GM21423 (cell line): ENCODE measurements around the gene PIK3AP1.

Experiments
- ATAC-seq: cut with Tn5 transposase; IDR thresholded peaks from one replicate; pipeline ENCODE4 v1.9.1; 2021; ENCODE audit warnings: mild to moderate bottlenecking, moderate library complexity; ENCODE audit not compliant: unreplicated experiment

The PIK3AP1 gene

DNA sequence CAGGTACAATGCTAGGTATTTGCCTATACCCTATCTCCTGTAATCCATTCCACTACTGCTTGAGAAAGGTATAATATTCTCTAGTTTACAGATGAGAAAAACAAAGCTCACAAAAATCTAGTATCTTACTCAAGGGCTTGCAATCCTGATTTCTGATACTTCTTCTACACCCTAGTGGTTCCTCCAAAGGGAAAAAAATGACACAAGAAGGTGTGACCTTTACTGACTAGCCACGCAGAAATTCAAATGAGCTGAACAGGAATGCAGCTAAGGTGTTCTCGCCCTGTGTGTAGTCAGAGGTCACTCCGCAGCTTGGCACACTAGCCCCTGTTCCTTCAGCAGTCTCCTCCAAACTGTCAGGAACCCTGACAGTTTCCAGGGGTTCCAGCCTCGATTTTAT lies 74.0 kb downstream of the PIK3AP1 start:
- no peak for ATAC-seq

DNA sequence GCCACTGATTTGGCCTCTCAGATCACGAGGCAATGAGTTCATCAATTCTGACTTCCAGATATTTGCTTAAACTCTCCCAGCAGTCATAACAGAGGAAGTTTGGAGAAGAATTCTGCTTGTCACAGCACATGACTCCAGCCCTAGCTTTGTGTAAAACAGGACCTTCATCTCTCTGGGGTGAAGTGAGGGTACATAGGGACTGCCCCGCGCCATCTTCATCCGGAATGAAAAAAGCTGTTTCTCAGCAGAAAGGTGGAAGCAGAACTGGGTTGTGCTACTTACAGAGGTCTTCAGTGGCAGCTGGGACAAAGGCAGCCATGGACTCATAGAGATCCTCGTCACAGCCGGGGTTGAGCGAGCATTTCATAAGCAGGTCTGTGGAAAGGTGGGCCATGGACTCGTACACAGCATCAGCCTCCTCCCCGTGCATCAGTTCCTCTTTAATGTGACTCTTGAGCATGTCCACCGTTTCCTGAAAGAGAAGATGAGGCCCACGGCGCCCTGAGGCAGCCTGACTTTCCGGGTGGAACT lies 75.1 kb downstream of the PIK3AP1 start:
- ATAC-seq = peak; percentile 54

DNA sequence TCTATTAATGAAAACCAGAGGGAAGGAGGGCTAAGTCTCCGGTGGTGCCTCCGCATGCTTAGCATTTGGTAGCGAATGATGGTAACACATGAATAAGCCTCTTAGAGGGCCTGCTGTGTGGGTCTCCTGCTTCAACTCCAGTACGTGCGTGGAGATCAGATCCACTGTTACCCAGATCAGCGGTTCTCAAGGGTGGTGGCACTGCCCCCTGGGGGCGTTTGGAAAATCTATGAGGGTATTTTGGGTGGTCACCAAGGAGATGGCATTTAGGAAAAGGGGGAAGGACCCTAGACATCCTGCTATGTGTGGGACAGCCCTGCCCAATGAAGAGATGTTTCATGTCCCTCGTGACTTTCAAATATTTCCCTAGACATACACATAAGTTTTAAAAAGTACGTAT lies 76.4 kb downstream of the PIK3AP1 start:
- ATAC-seq = no peak

DNA sequence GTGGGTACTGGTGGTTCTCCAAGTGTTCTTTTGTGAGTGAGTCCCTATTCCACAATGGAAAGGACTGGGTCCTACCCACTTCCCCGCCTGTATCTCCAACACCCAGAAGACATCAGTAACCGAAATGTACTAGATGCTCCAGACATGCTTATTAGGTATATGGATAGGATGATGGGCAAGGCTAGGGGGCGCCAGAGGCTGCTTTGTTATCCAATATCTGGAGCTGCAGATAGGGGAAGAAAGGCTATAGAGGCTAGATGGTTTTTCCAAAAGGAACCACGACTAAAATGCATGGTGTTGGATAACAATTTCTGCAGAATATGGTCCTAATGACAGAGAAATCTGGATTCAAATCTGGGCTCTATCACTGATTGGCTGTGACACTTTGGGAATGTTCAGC lies 77.3 kb downstream of the PIK3AP1 start:
- no peak for ATAC-seq

DNA sequence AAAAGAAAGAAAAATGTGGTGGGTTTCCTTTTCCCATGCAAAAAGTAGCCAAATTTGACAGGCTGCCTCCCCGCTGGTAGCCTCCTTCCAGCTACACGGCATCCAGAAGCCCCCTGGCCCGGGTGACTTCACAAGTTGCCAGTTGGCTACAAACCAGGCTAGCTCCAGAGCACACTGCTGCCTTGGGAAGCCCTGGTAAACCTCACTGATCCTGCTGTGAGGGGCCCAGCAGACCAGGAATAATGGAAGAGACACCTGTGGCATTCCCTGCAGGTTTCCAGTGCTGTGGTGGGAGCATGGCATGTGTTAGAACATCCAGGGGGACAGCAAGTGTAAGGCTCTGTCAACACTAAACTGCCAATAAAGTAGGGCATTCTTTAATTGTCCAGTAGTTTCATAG lies 77.8 kb downstream of the PIK3AP1 start:
- no peak for ATAC-seq

DNA sequence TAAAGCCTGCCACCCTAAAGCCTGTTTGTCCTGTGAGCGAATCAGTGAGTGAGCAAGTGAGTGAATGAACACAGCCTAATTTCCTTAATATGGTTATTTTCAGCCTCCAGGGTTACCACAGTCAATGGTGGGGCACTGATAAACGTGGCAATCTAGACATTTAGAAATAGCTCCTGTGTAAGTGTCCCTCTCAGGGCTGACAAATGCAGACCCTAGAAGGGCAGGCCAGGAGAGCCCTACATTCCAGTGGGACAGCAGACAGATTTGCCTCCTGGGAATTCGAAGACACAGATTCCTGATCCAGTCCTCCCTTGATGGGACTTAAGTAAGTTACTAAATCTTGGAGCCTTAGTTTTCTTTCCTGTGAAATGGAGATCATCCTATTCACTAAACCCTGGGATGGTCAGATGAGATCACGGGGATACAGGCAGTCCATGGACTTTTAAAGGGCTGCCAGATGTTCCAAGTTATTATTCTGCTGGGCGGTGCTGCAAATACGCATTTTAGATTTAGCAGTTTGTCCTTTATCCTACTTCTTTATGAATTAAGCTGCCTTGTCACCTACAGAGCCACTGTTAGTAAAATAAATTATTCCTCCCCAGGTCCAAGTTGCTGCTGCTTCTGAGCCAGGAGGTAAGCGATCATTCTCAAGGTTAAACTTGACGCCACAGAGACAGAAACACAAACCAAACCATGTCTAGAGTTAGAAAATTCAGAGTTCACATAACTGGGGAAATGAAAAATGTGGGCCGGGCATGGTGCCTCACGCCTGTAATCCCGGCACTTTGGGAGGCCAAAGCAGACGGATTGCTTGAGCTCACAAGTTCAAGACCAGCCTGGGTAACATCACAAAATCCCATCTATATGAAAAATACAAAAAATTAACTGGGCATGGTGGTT lies 78.7 kb downstream of the PIK3AP1 start:
- ATAC-seq = no peak

DNA sequence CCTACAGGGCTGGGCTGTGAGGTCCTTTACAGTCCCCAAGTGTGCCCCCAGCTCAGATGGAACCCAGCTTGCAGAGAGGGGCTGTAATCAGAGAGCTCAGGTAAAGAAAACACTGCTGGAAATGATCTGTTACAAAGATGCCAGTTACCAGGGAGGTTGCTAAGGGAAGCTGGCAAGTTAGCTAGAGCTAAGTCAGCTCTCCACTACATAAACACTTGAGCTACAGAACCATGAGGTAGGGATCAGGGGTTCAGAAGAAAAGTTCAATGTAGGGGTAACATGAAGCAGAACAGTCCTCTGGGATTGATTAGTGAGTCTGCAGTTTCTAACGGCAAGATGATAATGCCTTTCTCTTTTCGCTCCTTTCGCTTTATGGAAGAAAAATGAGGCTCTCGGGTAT lies 80.4 kb downstream of the PIK3AP1 start:
- no peak for ATAC-seq

DNA sequence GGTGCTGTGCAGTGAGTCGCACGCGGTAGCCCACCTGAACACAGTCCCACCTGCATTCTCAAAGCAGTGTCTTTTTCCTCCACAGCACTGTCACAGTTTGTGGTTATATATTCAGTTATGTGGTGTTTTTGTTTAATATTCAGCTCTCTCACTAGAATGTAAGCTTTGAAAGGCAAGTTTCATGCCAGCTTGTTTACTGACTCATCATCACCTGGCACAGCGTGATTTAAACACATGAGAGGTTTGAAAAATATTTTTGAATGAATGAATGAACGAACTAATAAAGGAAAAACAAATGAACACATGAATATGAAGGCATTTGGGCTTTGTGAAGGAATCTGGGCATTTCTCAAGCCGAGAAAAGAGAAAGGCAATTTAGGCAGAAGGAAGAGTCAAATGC lies 81.6 kb downstream of the PIK3AP1 start:
- no peak for ATAC-seq

DNA sequence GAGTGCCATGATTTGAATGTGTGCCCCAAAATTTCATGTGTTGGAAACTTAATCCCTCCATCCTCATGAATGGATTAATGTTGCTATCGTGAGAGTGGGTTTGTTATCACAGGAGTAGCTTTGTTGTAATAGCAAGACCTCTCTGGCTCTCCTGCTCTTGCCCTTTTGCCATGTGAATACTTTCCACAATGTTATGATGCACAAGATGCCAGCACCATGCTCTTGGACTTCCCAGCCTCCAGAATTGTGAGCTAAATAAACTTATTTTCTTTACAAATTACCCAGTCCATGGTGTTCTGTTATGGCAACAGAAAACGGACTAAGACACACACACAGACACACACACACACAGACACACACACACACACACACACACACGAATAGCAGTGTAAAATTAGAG lies 82.2 kb downstream of the PIK3AP1 start:
- no peak for ATAC-seq

DNA sequence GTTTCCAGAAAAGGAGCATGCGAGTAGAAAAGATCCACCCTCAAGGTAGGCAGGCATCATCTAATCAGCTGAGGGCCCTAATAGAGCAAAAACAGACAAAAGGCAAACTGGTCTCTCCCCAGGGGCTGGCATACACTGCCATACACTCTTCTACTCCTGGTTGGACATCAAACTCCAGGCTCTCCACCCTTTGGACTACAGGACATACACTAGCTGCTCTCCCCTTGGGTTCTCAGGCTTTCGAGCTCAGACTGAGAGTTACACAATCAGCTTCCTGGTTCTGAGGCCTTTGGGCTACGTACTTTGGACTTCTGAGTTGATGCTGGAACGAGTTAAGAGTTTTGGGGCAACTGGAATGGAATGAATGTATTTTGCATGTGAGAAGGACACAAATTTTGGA lies 82.6 kb downstream of the PIK3AP1 start:
- no peak for ATAC-seq

DNA sequence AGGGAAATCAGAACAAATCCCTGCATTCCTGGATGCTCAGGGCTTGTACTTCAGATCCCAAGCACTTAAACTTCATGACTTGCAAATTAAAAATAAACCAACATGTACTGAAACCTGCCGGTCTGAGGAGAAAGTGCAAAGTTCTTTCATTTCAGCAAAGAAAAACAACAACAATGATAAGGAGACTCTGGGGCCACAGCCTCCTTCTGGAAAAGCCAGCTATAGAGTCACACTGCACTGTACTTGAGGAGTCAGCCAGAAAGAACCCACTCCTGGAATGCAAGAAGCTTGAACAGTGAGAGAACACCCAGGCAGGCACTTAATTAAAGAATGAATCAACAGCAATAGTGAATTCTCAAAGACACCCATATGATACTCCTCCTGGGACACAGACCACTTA lies 83.8 kb downstream of the PIK3AP1 start:
- no peak for ATAC-seq

DNA sequence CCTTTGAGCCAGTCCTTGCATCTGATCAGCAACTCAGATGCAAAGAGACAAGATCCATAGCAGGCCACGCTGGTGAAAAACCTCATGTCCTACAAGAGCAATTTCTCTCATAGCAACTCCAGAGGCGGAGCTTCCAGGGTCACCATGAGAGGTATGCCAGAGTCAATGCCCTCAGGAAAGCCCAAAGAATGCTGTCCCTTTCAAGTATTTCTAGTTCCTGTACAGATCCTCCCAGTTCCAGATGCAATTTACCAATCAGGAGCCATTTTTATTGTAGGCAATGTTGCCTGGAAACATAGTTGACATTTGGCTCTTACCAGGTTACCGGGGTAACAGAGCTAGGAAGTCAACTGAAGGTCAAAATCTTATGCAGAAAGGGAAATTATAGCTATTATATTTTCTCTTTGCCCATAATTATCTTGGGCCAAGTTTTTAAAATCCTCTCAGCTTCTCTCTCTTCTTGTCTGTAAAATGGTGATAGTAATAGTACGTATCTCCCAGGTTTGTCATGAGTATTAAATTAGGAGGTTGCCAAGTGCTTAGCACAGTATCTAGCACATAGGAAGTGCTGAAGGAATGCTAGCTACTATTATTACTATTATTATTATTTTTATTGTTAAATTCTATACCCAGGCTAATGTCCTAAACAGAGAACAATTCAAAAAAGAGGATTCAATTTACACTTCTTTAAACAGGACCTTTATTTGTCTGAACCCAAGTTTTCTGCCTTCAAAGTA lies 87.2 kb downstream of the PIK3AP1 start:
- ATAC-seq = no peak

DNA sequence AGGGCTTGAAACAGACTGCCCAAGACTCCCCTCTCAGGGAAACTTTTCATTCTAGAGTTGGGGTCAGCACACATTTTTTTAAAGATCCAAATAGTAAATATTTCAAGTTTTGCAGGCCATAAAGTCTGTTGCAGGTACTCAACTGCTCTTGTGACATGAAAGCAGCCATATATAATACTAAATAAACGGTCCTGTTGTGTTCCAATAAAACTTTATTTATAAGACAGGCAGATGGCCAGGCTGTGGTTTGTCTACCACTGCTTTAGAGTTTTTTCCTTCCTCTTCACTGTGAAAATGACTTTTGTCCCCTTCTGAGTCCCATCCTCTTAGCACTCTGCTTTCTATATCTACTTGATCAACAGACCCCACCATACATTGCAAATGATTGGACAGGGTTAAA lies 93.0 kb downstream of the PIK3AP1 start:
- ATAC-seq = no peak

DNA sequence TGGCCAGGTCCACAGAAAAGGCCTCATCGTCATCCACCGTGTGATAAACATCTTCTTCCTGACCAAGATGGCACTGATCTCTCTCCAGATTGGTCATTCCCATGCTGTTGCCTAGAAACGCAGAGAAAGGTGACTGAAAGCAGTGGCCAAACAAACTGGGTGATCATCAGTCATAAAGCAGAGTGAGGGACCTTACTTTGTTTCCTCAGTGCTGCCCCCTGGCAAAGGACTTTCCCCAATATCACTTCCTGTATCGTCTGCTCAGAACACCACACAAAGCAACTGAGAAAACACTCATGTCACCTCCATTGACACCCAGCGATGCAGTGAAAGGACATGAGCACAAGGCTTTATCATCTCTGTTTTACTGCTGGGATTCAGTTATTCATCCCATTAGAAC lies 93.5 kb downstream of the PIK3AP1 start:
- ATAC-seq = no peak

DNA sequence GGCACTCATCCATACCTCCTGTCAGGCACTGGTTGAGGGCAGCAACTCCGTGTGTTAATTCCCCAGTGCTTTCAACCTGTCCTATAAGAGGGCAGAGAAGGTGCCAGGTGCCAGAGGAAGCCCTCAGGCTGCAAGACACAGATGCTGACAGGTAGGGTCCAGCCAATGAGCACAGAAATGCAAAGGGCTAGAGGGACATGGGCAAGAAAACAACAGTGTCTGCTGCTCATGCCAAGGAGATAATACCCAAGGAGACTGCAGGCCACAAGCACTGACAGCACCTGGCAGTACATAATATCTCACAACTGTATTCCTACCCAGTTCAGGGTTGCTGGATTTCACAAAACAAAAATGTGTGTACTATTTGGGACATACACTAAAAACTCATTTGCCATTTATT lies 95.1 kb downstream of the PIK3AP1 start:
- no peak for ATAC-seq

DNA sequence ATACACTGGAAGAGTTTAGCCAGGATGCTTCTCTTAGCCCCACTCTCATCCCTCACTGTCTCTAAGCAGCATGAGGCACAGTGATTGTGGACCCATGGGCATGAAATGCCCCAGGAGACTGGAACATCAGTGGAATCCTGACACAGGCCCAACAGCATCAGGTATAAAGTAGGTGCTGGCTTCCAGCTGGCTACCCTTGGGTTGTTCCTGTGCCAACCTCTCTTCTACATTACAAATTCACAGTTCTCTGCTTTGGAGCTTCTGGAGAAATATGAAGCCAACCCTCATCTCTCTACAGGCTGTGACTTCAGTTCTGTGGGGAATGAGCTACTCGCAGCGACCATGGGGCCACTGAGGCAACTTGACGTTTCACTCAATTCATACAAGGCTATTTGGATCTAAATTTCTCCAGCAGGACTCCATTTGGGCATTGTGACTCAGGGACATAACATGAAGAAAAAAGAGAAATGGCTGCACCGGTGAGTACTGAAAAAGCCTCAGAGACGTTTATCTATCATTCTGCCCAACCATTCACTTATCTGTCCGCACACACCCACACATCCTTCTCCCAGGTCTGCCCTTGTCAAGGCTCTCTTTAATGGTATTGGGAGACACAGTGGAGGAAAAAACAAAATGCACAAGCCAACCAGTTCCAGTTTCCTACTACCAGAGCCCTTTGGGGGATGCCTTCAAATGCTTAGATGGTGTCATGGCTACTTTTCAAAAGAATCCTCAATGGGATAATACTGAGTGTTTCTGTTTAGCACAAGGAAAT lies 98.1 kb downstream of the PIK3AP1 start:
- no peak for ATAC-seq

DNA sequence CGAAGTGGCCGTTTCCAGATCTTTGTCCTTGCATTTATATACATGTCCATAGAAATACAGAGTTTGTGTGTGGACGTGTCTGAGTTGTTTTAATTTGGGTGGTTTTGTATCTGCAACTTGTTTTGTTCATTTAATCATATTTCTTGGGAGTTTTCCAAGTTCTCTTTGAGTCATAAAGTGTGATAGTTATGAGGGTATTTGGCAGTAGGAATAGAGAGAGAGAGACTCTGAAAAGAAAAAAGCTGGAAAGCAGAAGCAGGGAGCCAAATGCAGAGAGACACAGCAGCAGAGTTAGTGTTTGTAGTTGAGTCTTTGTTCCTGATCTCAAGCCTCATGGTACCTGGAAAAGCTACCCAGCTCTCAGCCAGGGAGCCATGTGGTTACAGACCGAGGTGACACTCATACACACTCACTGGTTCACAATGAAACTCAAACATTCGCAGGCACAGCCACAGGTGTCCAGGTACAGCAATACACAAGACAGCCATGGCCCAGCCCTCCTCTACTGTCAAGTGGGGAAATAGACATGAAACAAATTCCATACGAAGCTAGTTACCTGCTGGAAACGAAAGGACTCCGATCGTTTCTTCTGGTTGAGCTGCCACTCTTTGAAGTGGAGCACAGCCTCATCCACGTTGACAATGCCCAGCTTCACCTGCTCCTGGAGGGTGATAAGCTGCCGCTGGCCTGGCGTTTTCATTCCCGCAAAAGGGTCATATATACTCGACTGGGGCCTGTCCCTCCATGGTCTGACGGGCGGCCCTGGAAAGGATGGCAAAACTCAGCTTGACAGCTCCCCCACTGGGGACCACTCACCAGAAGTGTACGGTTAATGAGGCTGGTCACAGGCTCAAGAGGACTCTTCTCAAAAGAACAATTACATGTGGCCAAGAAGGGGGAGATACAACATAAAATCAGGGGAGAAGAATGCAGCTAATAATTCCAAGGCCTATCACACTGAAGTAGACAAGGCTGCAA lies 100.2 kb downstream of the PIK3AP1 start:
- no peak for ATAC-seq

DNA sequence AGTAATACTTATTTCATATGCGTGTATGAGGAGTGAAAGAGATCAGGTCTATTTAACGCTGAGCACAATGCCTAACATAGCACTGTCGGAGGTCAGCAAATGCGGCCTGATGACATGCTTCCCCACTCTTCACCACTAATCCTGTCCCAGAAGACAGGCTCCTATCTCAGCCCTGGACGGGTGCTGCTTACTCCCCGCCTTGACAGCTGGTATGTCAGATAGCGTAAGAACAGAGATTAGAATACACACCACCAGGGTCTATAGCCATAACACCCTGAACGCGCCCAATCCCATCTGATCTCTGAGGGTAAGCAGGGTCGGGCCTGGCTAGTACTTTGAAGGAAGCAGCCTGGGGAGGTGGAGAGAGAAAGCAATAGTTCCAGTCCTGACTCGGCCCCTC lies 101.2 kb downstream of the PIK3AP1 start:
- no peak for ATAC-seq

DNA sequence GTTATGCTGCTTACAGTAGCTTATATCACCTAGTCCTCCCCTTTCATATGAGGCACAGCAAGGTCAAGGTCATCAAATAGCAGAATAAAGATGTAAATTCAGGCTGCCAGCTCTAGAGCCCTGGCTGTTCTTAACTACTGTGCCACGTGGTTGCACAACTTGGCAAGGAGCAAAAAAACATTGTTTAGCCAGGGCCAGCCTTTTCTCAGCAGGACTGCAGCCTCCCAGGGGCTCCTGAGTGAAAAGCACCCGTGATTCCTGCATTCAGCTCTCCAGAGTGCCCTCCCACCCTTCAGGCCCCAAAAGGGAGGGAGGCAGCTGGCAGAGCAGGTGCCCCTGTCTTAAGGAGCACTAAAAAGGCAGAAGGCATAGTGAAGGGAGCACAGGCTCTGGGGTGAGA lies 101.7 kb downstream of the PIK3AP1 start:
- no peak for ATAC-seq

DNA sequence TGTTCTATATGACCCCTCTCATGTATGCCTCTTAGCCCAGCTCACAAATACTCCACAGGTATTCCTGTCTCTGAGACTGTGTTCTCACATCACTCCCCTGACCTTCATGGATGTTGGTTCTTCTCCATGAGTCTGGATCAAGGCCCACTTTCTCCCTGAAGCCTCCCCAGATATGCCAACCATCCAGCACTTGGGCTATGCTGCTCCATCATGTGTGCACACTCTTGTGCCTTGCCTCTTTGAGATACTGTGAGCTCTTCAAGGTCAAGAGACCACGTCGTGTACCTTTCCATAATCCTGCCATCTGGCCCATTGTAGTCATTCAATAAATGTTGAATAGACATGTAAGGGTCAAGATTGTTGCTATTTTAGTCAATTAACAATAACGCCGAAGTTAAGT lies 103.4 kb downstream of the PIK3AP1 start:
- ATAC-seq = no peak
